Stimulated activated naive CD8-positive, alpha-beta T cell treated with anti-CD3 and anti-CD28 coated beads, Interleukin-15, Interleukin-2, amounts not matched to agents 100 U/mL and 50 U/mL, for 24 hours (primary cell): ENCODE results near the gene TSPAN5.
"Not testable (repeated sequence)": the region's sequence is repeated elsewhere in the genome, so short reads cannot be mapped to it uniquely, and the experiment has no call there.

Experiments
- ATAC-seq: fragments of 150-1000 bp; cut with Tn5 transposase; one replicate; pipeline ENCODE4 v1.10.0; 2021
- DNase-seq: peaks from one replicate; pipeline ENCODE4 v3.0.0; 2021

Gene TSPAN5

GRCh38 chr4:98496152-98496845 lies 162.1 kb downstream of the TSPAN5 start:
- DNase-seq (no peak), ATAC-seq (no peak)

DNA sequence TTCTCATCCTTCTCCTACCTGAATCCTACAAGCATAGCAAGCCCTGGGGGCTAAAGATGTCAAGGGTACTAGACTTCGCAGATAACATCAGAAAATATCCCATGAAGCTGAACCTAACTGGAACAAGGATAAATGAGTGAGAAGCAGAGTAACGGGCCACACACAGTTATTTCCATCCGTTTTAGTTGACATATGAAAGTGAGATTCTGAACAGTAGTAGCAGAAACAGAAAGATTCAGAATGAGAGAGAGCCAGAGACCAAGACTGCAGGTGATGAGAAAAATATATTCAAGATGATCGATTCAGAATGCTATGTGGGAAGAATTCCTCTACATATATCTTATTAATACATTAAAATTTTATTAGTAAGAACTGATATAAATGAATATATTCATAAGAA lies 165.1 kb downstream of the TSPAN5 start:
- DNase-seq: no peak
- ATAC-seq: no peak

GRCh38 chr4:98491899-98492559 lies 166.4 kb downstream of the TSPAN5 start:
- ATAC-seq: no peak
- DNase-seq: no peak

GRCh38 chr4:98490251-98490650 lies 168.2 kb downstream of the TSPAN5 start:
- no peak for DNase-seq
- no peak for ATAC-seq

GRCh38 chr4:98485816-98486345 lies 172.5 kb downstream of the TSPAN5 start:
- no peak for ATAC-seq
- no peak for DNase-seq

- ATAC-seq (no peak), DNase-seq (no peak)
These were observed 174.4 kb downstream of the TSPAN5 start for GRCh38 chr4:98484031-98484430.

DNA sequence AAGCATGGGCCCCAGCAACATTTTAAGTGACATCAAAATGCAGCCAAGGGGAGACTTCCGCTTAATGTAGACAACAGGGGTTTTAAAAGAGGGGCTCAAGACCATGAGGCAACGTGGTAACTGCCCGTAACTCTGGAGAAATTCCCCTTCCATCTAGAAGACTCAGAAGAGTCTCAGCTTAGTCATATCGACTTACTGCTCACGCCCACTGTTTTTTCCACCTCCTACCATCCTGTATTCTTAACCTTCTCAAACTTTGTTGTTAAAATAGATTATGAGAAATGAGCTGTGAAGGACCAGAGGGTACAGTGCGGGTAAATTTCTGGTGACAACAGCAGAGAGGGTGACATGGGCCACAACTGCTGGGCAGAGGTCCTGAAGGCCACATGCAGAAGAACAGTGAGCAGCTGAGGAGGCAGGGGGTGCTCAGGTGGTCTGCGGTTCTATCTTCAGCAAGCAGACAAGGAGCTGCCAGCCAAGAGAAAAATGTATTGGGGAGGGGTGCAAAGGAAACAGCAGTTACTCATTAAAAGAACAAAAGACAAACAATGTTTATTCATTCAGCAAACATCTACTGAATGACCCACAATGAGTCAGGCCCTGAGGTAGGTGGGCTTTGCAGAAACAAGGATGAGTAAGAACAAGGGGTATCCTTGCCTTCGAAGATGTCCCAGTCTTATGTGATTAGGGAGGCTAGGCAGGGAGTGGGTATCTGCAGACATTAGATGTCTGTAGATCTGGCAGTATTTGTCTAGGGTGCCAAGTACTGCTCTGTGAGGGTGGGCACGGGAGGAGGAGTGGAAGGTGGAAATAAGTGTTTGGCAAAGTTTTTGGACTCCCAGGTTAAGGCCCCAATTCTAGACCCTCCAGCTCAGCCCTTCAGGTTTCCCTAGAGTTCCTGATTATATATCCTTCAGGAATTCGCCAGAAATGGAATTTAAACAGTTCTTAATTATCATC lies 175.3 kb downstream of the TSPAN5 start:
- ATAC-seq (peak; percentile 88), DNase-seq (peak; percentile 40)

- no peak for ATAC-seq
These were observed 175.9 kb downstream of the TSPAN5 start for GRCh38 chr4:98482503-98482846.

DNA sequence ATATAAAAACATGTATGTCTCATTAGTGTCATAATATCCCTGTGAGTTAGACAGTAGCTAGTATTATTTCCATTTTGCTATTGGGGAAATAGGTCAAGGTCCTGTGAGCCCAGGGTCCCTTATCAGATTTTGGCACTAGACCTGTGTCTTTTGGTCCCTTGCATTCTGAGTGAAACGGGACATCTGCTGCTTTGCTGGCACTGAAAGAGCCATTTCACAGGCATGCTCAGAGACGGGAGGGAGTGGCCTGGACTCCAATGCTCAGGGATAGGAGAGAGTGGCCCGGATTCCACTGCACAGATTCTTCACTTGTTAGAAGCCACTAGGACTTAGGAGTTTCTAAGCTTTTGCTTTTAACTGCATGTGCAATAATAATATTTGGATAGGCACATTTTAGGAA lies 177.2 kb downstream of the TSPAN5 start:
- DNase-seq (no peak), ATAC-seq (no peak)

More at GRCh38 chr4:98482503-98482846, 175.9 kb downstream of the TSPAN5 start:
- no peak for DNase-seq

DNA sequence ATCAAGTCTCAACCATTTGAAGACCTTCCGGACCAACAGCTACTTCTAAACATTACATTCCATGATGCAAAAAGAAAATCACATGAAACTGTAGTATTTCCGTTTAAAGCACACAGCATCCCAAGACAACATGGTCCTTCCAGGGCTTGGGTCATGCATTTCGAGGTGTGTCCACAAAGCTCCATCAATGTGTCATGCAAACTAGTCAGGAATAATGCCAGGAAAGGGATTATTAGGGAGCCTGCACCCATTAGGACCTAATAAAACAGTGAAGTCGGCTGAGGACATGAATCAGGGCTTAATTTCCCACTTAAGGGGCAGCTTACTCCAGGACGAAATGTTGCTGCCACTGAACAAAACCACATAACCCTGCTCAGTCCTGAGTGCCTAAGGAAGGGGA lies 177.9 kb downstream of the TSPAN5 start:
- no peak for DNase-seq
- ATAC-seq: no peak

- not testable (repeated sequence) for ATAC-seq, DNase-seq
These were observed 178.8 kb downstream of the TSPAN5 start for GRCh38 chr4:98479590-98479989.

GRCh38 chr4:98476891-98477290 lies 181.5 kb downstream of the TSPAN5 start:
- no peak for ATAC-seq

GRCh38 chr4:98474408-98474844 lies 184.0 kb downstream of the TSPAN5 start:
- ATAC-seq (peak; percentile 55), DNase-seq (no peak)

More at GRCh38 chr4:98476891-98477290, 181.5 kb downstream of the TSPAN5 start:
- no peak for DNase-seq

DNA sequence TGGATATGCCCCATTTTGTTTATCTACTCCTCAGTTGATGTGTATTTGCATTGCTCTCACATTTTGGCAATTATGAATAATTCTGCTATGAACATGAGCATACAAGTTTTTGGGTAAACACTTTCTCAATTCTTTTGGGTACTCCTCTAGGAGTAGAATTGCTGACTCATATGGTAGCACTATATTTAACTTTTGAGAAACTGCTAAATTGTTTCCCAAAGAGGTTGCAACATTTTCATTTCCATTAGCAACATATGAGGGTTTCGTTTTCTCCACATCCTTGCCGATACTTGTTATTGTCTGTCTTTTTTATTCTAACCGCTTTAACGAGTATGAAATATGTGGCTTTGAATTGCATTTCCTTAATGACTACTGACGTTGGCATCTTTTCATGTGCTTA lies 185.4 kb downstream of the TSPAN5 start:
- ATAC-seq: no peak

DNA sequence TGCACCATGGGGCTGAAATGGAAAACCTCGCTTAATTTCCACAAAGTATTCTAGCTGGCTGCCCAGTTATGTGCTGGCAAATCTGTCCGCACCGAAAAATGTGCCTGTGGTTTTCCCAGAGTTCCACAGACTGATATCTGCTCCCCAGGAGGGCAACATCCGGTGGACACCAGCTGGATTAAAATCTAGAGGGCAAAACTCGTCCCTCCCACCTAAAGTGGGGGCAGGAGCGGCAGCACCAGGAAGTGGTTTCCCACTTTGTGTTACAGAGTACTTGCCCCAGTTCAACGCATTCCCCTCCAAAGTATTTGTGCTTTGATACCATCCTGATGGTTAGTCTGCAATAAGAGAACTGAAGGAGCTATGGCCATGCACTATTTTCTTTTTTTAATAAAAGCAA lies 187.6 kb downstream of the TSPAN5 start:
- ATAC-seq (no peak), DNase-seq (no peak)

More for the DNA sequence above, 185.4 kb downstream of the TSPAN5 start:
- DNase-seq: no peak

DNA sequence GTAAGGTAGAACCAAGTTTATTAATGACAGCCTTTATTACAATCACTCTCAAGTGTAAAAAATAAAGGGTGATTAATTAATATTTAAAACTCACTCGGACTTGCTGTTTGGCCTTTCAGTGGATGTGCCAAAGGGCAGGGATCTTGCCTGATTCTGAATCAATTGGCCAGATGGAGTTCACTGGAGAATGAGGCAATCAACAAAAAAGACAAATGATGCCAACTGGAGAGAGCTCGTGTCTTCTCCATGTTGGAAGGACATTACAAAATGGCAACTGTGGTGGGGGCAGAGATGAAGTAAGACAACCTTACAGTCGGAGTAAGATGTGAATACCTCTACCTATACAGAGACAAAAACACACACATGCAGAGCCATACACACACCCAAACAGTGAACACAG lies 188.0 kb downstream of the TSPAN5 start:
- ATAC-seq (no peak), DNase-seq (no peak)

GRCh38 chr4:98469771-98470170 lies 188.6 kb downstream of the TSPAN5 start:
- ATAC-seq: no peak

DNA sequence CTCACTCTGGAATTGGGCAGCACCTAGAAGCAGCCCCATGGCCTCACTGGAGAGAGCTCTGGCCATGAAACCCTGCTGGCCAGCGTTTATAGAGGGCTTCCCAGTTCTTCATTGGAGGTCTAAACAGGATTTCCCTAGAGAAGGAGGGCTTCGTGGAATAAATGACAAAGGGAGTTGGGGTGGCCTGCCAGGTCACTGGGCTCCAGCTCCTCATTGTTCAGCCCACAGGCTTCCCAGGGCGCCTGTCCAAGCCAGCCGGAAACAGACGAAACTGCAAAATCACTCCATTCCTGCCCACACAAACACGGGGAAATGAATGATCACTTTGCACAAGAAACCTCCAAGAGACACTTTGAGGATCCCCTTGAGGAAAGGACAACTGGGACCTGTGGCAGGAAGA lies 189.7 kb downstream of the TSPAN5 start:
- ATAC-seq (no peak), DNase-seq (no peak)

More at GRCh38 chr4:98469771-98470170, 188.6 kb downstream of the TSPAN5 start:
- no peak for DNase-seq

DNA sequence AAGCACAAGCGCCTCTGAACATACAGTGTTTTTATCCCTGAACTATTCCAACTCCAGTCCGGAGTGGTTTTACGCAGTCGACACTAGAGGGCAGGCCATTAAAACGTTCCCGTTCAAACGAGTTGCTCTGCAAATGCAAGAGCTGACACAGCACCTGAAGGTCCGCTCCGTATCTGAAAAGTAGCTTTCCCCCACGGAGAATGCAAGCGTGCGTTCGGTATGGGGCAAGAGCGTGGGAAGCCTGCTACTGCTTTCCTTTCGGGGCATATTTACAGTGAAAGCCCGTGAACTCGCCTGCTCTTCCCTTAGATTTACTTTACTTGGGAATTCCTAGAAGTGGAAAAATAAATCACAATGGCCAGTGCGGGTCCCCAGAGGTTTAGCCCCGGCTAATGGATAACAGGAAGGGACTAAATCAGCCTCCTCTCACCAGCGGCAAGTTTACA lies 190.8 kb downstream of the TSPAN5 start:
- ATAC-seq: peak; percentile 94
- peak; percentile 61 for DNase-seq

DNA sequence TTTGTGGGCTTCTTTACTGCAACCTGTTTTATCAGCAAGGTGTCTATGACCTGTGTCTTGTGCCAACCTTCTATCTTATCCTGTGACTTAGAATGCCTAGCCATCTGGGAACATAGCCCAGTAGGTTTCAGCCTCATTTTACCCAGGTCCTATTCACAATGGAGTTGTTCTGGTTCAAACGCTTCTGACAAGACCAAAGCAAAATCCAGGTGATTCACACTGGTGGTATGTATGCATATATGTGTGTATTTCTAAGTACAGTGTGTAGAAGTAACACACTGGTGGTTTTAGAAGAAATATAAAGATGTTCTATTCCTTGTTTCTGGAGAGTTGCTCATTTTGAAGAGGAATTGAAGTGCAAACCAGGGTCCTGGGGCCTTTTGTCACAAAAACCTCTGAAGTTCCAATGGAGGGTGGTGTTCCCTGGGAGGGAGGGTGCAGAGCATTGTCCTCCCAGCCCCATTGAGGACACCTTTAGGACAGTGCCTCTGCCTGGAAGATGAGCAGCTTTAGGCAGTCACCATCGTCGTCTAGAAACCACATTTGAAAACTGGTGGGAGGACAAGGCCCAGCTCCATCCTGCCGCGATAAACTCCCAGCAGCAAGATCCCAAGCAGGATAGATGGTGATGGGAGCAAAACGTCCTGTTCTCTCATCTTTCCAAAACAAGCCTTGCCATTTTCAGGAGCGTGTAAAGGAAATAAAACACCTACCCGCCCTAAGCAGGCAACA lies 191.4 kb downstream of the TSPAN5 start:
- DNase-seq (no peak), ATAC-seq (no peak)

GRCh38 chr4:98462487-98462886 lies 195.9 kb downstream of the TSPAN5 start:
- DNase-seq (no peak), ATAC-seq (no peak)
